ENCODE data around the gene SLC25A48.

- no peak for TF ChIP-seq CTCF (conservative IDR thresholded peaks at IDR 0.05)
- TF ChIP-seq EZH2 (IDR thresholded peaks at IDR 0.05; ENCODE audit: low read depth) = no peak
Measured at GRCh38 chr5:135920199-135920598, 85.7 kb downstream of the SLC25A48 start.
